DND-41 (cell line): ENCODE measurements around the gene ZNF619.

Source experiments
- ATAC-seq: fragments of 200-7000 bp; cut with Tn5 transposase; 3 replicates; pipeline ENCODE4 v1.9.1; 2021; ENCODE audit warnings: low read depth; ENCODE audit not compliant: insufficient read depth
- DNase-seq: peaks from one replicate; pipeline ENCODE4 v3.0.0-alpha.2; 2020
- H2AFZ ChIP-seq: 2 replicates; pipeline ENCODE4 v1.6.0; 2012; ENCODE audit warnings: low read depth, low read length
- H3K27ac ChIP-seq: 2 replicates; pipeline ENCODE4 v1.5.1; 2012; ENCODE audit warnings: low read length, inconsistent platforms
- H3K27me3 ChIP-seq: fragments of 200-600 bp; sonication (generic); 2 replicates; pipeline ENCODE4 v1.6.0; 2012; ENCODE audit warnings: low read length, mild to moderate bottlenecking, inconsistent platforms; ENCODE audit not compliant: insufficient read depth, poor library complexity
- H3K36me3 ChIP-seq: 2 replicates; pipeline ENCODE4 v1.5.1; 2012; ENCODE audit warnings: low read length, inconsistent platforms; ENCODE audit not compliant: insufficient read depth
- H3K4me1 ChIP-seq: 2 replicates; pipeline ENCODE4 v1.5.1; 2012; ENCODE audit warnings: mild to moderate bottlenecking, low read length; ENCODE audit not compliant: insufficient read depth
- H3K4me2 ChIP-seq: 2 replicates; pipeline ENCODE4 v1.6.0; 2012; ENCODE audit warnings: mild to moderate bottlenecking, moderate library complexity, low read length, inconsistent platforms; ENCODE audit not compliant: insufficient read depth
- H3K4me3 ChIP-seq, 2 experiments: fragments of 200-600 bp in 1 of 2; shearing (Covaris generic) in 1 of 2; 2 replicates each; pipeline ENCODE4 v1.5.1; 2012 to 2016; ENCODE audit warnings: inconsistent platforms in 2 of 2, low read length in 2 of 2, mild to moderate bottlenecking in 2 of 2, low read depth in 1 of 2, moderate library complexity in 1 of 2
- H3K79me2 ChIP-seq: 2 replicates; pipeline ENCODE4 v1.6.0; 2012; ENCODE audit warnings: low read length, inconsistent platforms; ENCODE audit not compliant: insufficient read depth
- H3K9ac ChIP-seq: 2 replicates; pipeline ENCODE4 v1.6.0; 2012; ENCODE audit warnings: low read depth, mild to moderate bottlenecking, inconsistent platforms, low read length, moderate library complexity
- H3K9me3 ChIP-seq: 2 replicates; pipeline ENCODE4 v1.5.1; 2012; ENCODE audit warnings: low read length, moderate library complexity, mild to moderate bottlenecking, inconsistent platforms; ENCODE audit not compliant: insufficient read depth, severe bottlenecking
- H4K20me1 ChIP-seq: 2 replicates; pipeline ENCODE4 v1.6.0; 2012; ENCODE audit warnings: low read length; ENCODE audit not compliant: insufficient read depth
- EZH2 ChIP-seq: IDR thresholded peaks from 3 replicates; pipeline ENCODE4 v1.6.1; 2012; ENCODE audit warnings: borderline replicate concordance, low read depth, mild to moderate bottlenecking, moderate library complexity, low read length, inconsistent platforms; ENCODE audit not compliant: severe bottlenecking
- TF ChIP-seq, protein P1 (sequence below): IDR thresholded peaks from 2 replicates; pipeline ENCODE4 v1.5.1; 2012; ENCODE audit warnings: borderline replicate concordance, low read length, moderate library complexity, mild to moderate bottlenecking; ENCODE audit not compliant: poor library complexity, severe bottlenecking; ENCODE audit errors: extremely low read depth

The ZNF619 gene

GRCh38 chr3:40476478-40477470 is at the start of gene ZNF619:
TSS of gene ZNF619 (plus strand) at chr3:40477122. CDS start at chr3:40477980, 858 bp downstream.
- H3K9me3 ChIP-seq, result no peaks in the 10 kb centered on the region
- peak within 1 kb of the TSS; percentile 28 to 66; a peak in 3 of 4 replicates for H3K4me3 ChIP-seq
- H3K27me3 ChIP-seq, result no peaks in the 10 kb centered on the region
- ATAC-seq, result peak; percentile 81
- peak within 1 kb of the TSS; percentile 66 for H3K4me2 ChIP-seq
- no peaks in the 10 kb centered on the region for H3K79me2 ChIP-seq
- H3K4me1 ChIP-seq, result peaks cover 17% of the 10 kb centered on the region
- H3K36me3 ChIP-seq, result no peaks in the 10 kb centered on the region
- no peaks in the 10 kb centered on the region for H4K20me1 ChIP-seq
- DNase-seq, result peak; percentile 43
- H2AFZ ChIP-seq, result peak within 1 kb of the TSS; percentile 83
- peak within 1 kb of the TSS; percentile 66 for H3K27ac ChIP-seq
- TF ChIP-seq, protein P1, sequence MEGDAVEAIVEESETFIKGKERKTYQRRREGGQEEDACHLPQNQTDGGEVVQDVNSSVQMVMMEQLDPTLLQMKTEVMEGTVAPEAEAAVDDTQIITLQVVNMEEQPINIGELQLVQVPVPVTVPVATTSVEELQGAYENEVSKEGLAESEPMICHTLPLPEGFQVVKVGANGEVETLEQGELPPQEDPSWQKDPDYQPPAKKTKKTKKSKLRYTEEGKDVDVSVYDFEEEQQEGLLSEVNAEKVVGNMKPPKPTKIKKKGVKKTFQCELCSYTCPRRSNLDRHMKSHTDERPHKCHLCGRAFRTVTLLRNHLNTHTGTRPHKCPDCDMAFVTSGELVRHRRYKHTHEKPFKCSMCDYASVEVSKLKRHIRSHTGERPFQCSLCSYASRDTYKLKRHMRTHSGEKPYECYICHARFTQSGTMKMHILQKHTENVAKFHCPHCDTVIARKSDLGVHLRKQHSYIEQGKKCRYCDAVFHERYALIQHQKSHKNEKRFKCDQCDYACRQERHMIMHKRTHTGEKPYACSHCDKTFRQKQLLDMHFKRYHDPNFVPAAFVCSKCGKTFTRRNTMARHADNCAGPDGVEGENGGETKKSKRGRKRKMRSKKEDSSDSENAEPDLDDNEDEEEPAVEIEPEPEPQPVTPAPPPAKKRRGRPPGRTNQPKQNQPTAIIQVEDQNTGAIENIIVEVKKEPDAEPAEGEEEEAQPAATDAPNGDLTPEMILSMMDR, result no peak
- no peak for TF ChIP-seq EZH2
- peak within 1 kb of the TSS; percentile 63 for H3K9ac ChIP-seq

DNA sequence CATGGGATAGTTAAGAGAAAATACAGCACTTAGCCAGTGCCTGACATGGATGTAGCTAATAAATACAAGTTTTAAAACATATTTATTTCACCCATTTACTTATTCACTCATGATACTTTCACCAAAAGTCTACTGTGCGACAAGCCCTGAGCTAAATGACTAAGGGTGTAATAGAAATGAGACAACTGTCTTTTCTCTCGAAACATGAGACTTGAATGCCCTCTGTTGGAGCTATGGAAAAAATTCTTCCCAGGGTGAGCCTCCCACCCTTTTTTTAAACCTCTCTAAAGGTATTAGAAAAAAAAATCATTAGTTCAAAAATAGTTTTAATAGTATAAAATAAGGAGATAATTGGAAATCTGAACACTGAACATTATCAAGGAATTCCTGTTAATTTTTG is 44.1 kb upstream of the ZNF619 start:
- ATAC-seq (no peak), DNase-seq (no peak)
- no peaks in the 10 kb centered on the region for H4K20me1 ChIP-seq
- TF ChIP-seq, protein P1, result no peak
- TF ChIP-seq EZH2, result no peak
- H3K4me3 ChIP-seq, result no peak overlapping the region
- H3K4me1 ChIP-seq, result no peaks in the 10 kb centered on the region
- no peaks in the 10 kb centered on the region for H3K27me3 ChIP-seq
- H3K27ac ChIP-seq, result no peak overlapping the region
- no peak overlapping the region for H3K4me2 ChIP-seq
- H3K9ac ChIP-seq, result no peak overlapping the region
- no peak overlapping the region for H2AFZ ChIP-seq
- no peaks in the 10 kb centered on the region for H3K79me2 ChIP-seq
- no peaks in the 10 kb centered on the region for H3K36me3 ChIP-seq
- H3K9me3 ChIP-seq, result no peaks in the 10 kb centered on the region

DNA sequence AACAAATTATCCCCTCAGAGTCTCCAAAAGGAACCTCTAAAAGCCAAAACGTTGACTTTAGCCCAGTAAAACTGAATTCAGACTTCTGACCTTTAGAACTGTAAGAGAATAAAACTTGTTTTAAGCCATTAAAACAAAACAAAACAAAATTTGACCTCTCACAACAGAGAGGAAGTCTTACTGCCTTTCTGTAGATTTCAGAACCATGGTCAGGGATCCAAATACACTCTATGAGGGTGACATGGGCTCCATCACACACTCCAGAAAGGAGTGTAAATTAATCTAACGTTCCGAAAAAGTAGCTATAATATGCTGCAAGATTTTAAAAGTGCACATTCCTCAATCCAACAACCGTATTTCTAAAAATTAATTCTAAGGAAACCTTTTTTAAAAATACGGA is 39.0 kb upstream of the ZNF619 start:
- no peaks in the 10 kb centered on the region for H4K20me1 ChIP-seq
- no peak for TF ChIP-seq EZH2
- TF ChIP-seq, protein P1, result no peak
- H3K9me3 ChIP-seq, result no peaks in the 10 kb centered on the region
- no peaks in the 10 kb centered on the region for H3K79me2 ChIP-seq
- H3K4me3 ChIP-seq, result no peak overlapping the region
- no peak overlapping the region for H3K4me2 ChIP-seq
- no peaks in the 10 kb centered on the region for H3K4me1 ChIP-seq
- no peak for ATAC-seq
- H2AFZ ChIP-seq, result no peak overlapping the region
- no peak overlapping the region for H3K9ac ChIP-seq
- no peaks in the 10 kb centered on the region for H3K27me3 ChIP-seq
- DNase-seq, result no peak
- H3K27ac ChIP-seq, result no peak overlapping the region
- no peaks in the 10 kb centered on the region for H3K36me3 ChIP-seq
